H1 (cell line): Measurements from ENCODE around the gene TLK1. TPM values are rescaled to one million over a fixed set of nuclear protein-coding genes. Genes with fewer than 3 reads are reported as not detected.

Experiments
- CHD7 ChIP-seq: fragments of 300-600 bp; sonication (generic); IDR thresholded peaks from 2 replicates; pipeline ENCODE4 v1.7.1; 2012; ENCODE audit warnings: low read length, moderate library complexity, mild to moderate bottlenecking, inconsistent platforms; ENCODE audit not compliant: insufficient replicate concordance
- EP300 ChIP-seq, 2 experiments: IDR thresholded peaks; 1 replicate in 1 of 2; 2 replicates in 1 of 2; pipeline ENCODE4 v1.6.1; 2011 to 2012; ENCODE audit warnings: low read depth in 2 of 2, low read length in 2 of 2, mild to moderate bottlenecking in 2 of 2, borderline replicate concordance in 1 of 2, inconsistent platforms in 1 of 2, moderate library complexity in 1 of 2
- GABPA ChIP-seq: IDR thresholded peaks from 2 replicates; pipeline ENCODE4 v1.6.1; 2011; ENCODE audit warnings: mild to moderate bottlenecking, low read length, moderate library complexity, borderline replicate concordance; ENCODE audit not compliant: insufficient read depth
- KDM4A ChIP-seq: IDR thresholded peaks from one replicate; pipeline ENCODE4 v1.7.1; 2012; ENCODE audit warnings: low read depth, mild to moderate bottlenecking, moderate library complexity, low read length, inconsistent platforms; ENCODE audit not compliant: severe bottlenecking
- POU5F1 ChIP-seq: IDR thresholded peaks from 2 replicates; pipeline ENCODE4 v1.6.1; 2011; ENCODE audit warnings: low read depth, mild to moderate bottlenecking, low read length, moderate library complexity
- RNF2 ChIP-seq: fragments of 200-900, 300-1000 bp; sonication (generic); IDR thresholded peaks from 2 replicates; pipeline ENCODE4 v1.7.1; 2016; ENCODE audit warnings: borderline replicate concordance, low read depth, mild to moderate bottlenecking, antibody characterized with exemption, low read length; ENCODE audit not compliant: poor library complexity, severe bottlenecking; ENCODE audit errors: missing control alignments
- RXRA ChIP-seq: IDR thresholded peaks from 2 replicates; pipeline ENCODE4 v1.6.1; 2011; ENCODE audit warnings: low read depth, mild to moderate bottlenecking, low read length, moderate library complexity; ENCODE audit not compliant: insufficient read depth
- SIRT6 ChIP-seq: IDR thresholded peaks from one replicate; pipeline ENCODE4 v1.7.1; 2012; ENCODE audit warnings: low read length, inconsistent platforms
- SUZ12 ChIP-seq: fragments of 200-600 bp; sonication (generic); IDR thresholded peaks from 2 replicates; pipeline ENCODE4 v1.6.1; 2012; ENCODE audit warnings: mild to moderate bottlenecking, inconsistent platforms, low read length, moderate library complexity, mixed read lengths
- TBP ChIP-seq: IDR thresholded peaks from 2 replicates; pipeline ENCODE4 v1.6.1; 2011; ENCODE audit warnings: low read depth, low read length, improper control_type of control experiment
- TCF12 ChIP-seq: IDR thresholded peaks from 2 replicates; pipeline ENCODE4 v1.6.1; 2011; ENCODE audit warnings: low read depth, mild to moderate bottlenecking, low read length
- YY1 ChIP-seq: IDR thresholded peaks from 2 replicates; pipeline ENCODE4 v1.6.1; 2011; ENCODE audit warnings: low read depth, mild to moderate bottlenecking, low read length
- polyA plus RNA-seq, 7 experiments: library from polyadenylated mRNA; depleted of rRNA in 3 of 7; stranded (reverse) in 5 of 7; unstranded in 2 of 7; fragments of >200 nt in 5 of 7; fragments of 200-250 nt in 2 of 7; gene quantifications; 1 replicate in 5 of 7; 2 replicates in 1 of 7; 4 replicates in 1 of 7; pipeline versions ENCODE4 v1.2.1 to v1.2.3, GENCODE V29; 2011 to 2013; ENCODE audit warnings: missing spikeins in 2 of 7, mixed read lengths in 2 of 7
- total RNA-seq: library from RNA; stranded (reverse); fragmentation: NEBNext Ultra II Directional; extraction: Animal tissue kit (Norgen Biotek cat#: 25700); gene quantifications from 2 replicates; pipeline ENCODE4 v1.2.1, GENCODE V29; 2021

TLK1 gene
- total and polyA plus RNA-seq, 2 of the 8 experiments (the other 6 are each of a cell fraction or from before 2014, with no cell fraction given): 11.2 to 102 TPM

DNA sequence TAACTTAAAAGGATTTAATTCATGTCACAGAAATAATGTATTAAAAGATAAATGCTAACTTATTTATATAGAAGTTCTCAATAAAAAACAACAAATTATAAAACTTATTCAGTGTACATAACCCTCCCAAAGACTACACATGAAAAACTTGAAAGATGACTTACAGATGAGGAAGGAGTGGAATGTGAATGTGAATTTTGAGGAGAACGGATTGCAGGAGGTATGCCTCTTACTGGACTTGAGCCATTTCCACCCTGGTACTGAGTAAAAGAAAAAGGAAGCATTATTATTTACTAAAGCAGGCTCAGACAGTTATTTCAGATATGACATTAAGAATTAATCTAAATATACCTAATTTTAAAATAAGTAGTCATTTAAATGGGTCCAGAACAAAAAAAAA, 104.4 kb downstream of the TLK1 start (continued):
- TF ChIP-seq CHD7 (no peak), EP300 (IDR thresholded peaks at IDR 0.05; ENCODE audit: borderline replicate concordance in 1 of 2, low read depth in 2 of 2, low read length in 2 of 2) (no peak), RNF2 (no peak), GABPA (no peak), RXRA (no peak), TBP (no peak), KDM4A (no peak), POU5F1 (no peak), SIRT6 (no peak), SUZ12 (no peak), TCF12 (no peak), YY1 (no peak)
